ENCODE measurements around the gene VNN1.
"Not testable (repeated sequence)": the region's sequence is repeated elsewhere in the genome, so short reads cannot be mapped to it uniquely, and the experiment has no call there.

DNA sequence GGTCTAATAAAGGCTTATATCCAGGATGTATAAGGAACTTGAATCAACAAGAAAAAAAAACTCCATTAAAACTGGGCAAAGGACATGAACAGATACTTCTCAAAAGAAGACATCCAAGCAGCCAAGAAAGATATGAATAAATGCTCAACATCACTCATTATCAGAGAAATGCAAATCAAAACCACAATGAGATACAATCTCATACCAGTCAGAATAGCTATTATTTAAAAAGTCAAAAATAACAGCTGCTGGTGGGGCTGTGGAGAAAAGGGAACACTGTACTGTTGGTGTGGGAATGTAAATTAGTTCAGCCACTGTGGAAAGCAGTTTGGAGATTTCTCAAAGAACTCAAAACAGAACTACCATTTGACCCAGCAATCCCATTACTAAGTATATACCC lies 34.8 kb downstream of the VNN1 start:
- TF ChIP-seq, protein P1, sequence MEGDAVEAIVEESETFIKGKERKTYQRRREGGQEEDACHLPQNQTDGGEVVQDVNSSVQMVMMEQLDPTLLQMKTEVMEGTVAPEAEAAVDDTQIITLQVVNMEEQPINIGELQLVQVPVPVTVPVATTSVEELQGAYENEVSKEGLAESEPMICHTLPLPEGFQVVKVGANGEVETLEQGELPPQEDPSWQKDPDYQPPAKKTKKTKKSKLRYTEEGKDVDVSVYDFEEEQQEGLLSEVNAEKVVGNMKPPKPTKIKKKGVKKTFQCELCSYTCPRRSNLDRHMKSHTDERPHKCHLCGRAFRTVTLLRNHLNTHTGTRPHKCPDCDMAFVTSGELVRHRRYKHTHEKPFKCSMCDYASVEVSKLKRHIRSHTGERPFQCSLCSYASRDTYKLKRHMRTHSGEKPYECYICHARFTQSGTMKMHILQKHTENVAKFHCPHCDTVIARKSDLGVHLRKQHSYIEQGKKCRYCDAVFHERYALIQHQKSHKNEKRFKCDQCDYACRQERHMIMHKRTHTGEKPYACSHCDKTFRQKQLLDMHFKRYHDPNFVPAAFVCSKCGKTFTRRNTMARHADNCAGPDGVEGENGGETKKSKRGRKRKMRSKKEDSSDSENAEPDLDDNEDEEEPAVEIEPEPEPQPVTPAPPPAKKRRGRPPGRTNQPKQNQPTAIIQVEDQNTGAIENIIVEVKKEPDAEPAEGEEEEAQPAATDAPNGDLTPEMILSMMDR (IDR thresholded peaks at IDR 0.05; ENCODE audit: poor library complexity, severe bottlenecking), result not testable (repeated sequence)
- not testable (repeated sequence) for TF ChIP-seq POLR2AphosphoS5 (IDR thresholded peaks at IDR 0.05); EZH2 (IDR thresholded peaks at IDR 0.05; ENCODE audit: borderline replicate concordance, insufficient read depth, low read length, poor library complexity, severe bottlenecking)
